Heart left ventricle (tissue), 13 donors: ENCODE data around the gene IKZF1.

Experiments
- POLR2A ChIP-seq, 2 donors: fragments of 450-650 bp; IDR thresholded peaks; one replicate each; pipeline ENCODE4 v1.6.1; 2017; ENCODE audit warnings: antibody characterized with exemption in 2 of 2, mild to moderate bottlenecking in 2 of 2, moderate library complexity in 2 of 2
- TF ChIP-seq, protein P1 (sequence below), 12 donors: fragments of 200-600 bp; sonication (generic) in 4 of 12; IDR thresholded peaks; one replicate each; pipeline versions ENCODE4 v1.5.0 to v1.8.0; 2018 to 2022; ENCODE audit warnings: antibody characterized with exemption in 12 of 12, mild to moderate bottlenecking in 5 of 12
- donor health status: ischemic (EF 13 %, LVEDD 7.1; RV severe dilation, severe dysfunction).
- donor health status: DM: no; HTN: yes; CAD: no.
- donor health status: DM: no; HTN: no; CAD: no.
- donor health status: ischemic (EF 25% LVEDD 6.9; RV normal size, moderate dysfunction).
- donor health status: ischemic (EF 25% LVEDD 5.7; RV mildly dilated, moderate dysfunction).
- donor health status: ischemic (EF 35%, LVEDD 5.7; RV mildly dilated, moderate dysfunction).
- donor health status: nonischemic (EF 11% LVEDD 7.7; RV severe dilation, severe dysfunction).
- donor health status: DM: yes; HTN: yes; CAD: no.
- donor health status: PGD.
- donor health status: ischemic (EF 29% LVEDD 5.4; RV normal size, mild dysfunction).
- donor health status: nonischemic (EF 23%, LVEDD 6.1; RV moderate dilation, normal function).

DNA sequence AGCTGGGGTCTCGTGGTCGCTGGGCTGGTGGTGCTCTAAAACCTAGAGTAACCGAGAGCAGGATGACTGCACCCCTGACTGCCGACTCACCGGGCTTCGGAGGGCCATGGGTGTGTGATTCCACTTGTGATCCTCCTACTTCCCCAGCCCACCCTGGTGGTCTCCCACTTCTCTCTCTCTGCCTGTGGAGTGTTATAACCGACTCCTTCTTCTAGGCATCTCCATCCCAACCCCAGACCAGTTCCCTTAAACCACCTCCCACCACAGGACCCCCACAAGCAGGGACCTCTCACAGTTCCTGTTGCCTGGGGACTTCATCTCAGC is 52.4 kb downstream of the IKZF1 start:
- TF ChIP-seq, protein P1, sequence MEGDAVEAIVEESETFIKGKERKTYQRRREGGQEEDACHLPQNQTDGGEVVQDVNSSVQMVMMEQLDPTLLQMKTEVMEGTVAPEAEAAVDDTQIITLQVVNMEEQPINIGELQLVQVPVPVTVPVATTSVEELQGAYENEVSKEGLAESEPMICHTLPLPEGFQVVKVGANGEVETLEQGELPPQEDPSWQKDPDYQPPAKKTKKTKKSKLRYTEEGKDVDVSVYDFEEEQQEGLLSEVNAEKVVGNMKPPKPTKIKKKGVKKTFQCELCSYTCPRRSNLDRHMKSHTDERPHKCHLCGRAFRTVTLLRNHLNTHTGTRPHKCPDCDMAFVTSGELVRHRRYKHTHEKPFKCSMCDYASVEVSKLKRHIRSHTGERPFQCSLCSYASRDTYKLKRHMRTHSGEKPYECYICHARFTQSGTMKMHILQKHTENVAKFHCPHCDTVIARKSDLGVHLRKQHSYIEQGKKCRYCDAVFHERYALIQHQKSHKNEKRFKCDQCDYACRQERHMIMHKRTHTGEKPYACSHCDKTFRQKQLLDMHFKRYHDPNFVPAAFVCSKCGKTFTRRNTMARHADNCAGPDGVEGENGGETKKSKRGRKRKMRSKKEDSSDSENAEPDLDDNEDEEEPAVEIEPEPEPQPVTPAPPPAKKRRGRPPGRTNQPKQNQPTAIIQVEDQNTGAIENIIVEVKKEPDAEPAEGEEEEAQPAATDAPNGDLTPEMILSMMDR (IDR thresholded peaks at IDR 0.05): no peak
- no peak for TF ChIP-seq POLR2A (IDR thresholded peaks at IDR 0.05)
